Neutrophil (primary cell): ENCODE data around the gene XPO1.

Source experiments
- H3K27ac ChIP-seq: fragments of 200-600 bp; sonication (generic); 2 replicates; pipeline ENCODE4 v1.5.1; 2016; ENCODE audit warnings: mild to moderate bottlenecking, moderate library complexity
- H3K27me3 ChIP-seq: fragments of 200-600 bp; sonication (generic); 2 replicates; pipeline ENCODE4 v1.6.0; 2016; ENCODE audit warnings: mild to moderate bottlenecking
- H3K36me3 ChIP-seq: fragments of 200-600 bp; sonication (generic); 2 replicates; pipeline ENCODE4 v1.5.1; 2017
- H3K4me1 ChIP-seq, 2 experiments: fragments of 200-600 bp in 1 of 2; sonication (generic) in 1 of 2; 1 replicate in 1 of 2; 2 replicates in 1 of 2; pipeline versions ENCODE4 v1.5.1 to v1.6.1; 2013 to 2016; ENCODE audit warnings: low read depth in 1 of 2, low read length in 1 of 2, mild to moderate bottlenecking in 1 of 2, moderate library complexity in 1 of 2; ENCODE audit not compliant: control insufficient read depth in 1 of 2, insufficient read depth in 1 of 2
- H3K4me3 ChIP-seq, 2 experiments: fragments of 200-600 bp in 1 of 2; sonication (generic) in 1 of 2; 1 replicate in 1 of 2; 2 replicates in 1 of 2; pipeline ENCODE4 v1.5.1; 2013 to 2016; ENCODE audit warnings: low read depth in 1 of 2, low read length in 1 of 2, mild to moderate bottlenecking in 1 of 2, moderate library complexity in 1 of 2
- H3K9me3 ChIP-seq: fragments of 200-600 bp; sonication (generic); 2 replicates; pipeline ENCODE4 v1.5.1; 2016
- CTCF ChIP-seq: fragments of 200-600 bp; sonication (generic); IDR thresholded peaks from 2 replicates; pipeline ENCODE4 v1.5.1; 2016; ENCODE audit warnings: antibody characterized with exemption

The XPO1 gene

DNA sequence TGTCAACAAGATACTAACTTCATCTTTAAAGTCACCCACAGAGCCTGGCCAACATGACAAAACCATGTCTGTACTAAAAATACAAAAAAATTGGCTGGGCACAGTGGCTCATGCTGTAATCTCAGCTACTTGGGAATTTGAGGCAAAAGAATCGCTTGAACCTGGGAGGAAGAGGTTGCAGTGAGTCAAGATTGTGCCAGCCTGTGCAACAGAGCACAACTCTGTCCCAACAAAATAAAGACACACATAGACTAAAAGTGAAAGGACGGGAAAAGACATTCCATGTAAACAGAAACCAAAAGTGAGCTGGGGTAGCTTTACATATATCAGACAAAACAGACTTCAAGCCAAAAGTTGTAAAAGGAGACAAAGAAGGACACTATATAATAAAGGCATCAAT, 102.1 kb downstream of the XPO1 start:
- Histone ChIP-seq H3K27me3 (no peaks in the 10 kb centered on the region), H3K9me3 (no peaks in the 10 kb centered on the region), H3K4me1 (peaks cover 38 to 41% of the 10 kb centered on the region in 2 experiments), H3K4me3 (no peak overlapping the region), H3K27ac (peak overlapping the region; percentile 76), H3K36me3 (no peaks in the 10 kb centered on the region)
- no peak for TF ChIP-seq CTCF

- no peak for TF ChIP-seq CTCF
These were observed 102.9 kb downstream of the XPO1 start for GRCh38 chr2:61435291-61435690.

GRCh38 chr2:61434314-61434713, 103.8 kb downstream of the XPO1 start:
- H3K4me3 ChIP-seq: no peak overlapping the region
- no peak for TF ChIP-seq CTCF
- no peaks in the 10 kb centered on the region for H3K9me3 ChIP-seq
- peaks cover 35 to 38% of the 10 kb centered on the region in 2 experiments for H3K4me1 ChIP-seq
- peak overlapping the region; percentile 76 for H3K27ac ChIP-seq
- no peaks in the 10 kb centered on the region for H3K36me3 ChIP-seq
- no peaks in the 10 kb centered on the region for H3K27me3 ChIP-seq

More at GRCh38 chr2:61435291-61435690, 102.9 kb downstream of the XPO1 start:
- Histone ChIP-seq H3K9me3 (no peaks in the 10 kb centered on the region), H3K27ac (peak overlapping the region; percentile 76), H3K36me3 (no peaks in the 10 kb centered on the region), H3K27me3 (no peaks in the 10 kb centered on the region), H3K4me1 (peaks cover 38 to 39% of the 10 kb centered on the region in 2 experiments), H3K4me3 (no peak overlapping the region)

- peaks cover 39 to 45% of the 10 kb centered on the region in 2 experiments for H3K4me1 ChIP-seq
- H3K27me3 ChIP-seq: no peaks in the 10 kb centered on the region
- no peak for TF ChIP-seq CTCF
- no peaks in the 10 kb centered on the region for H3K36me3 ChIP-seq
- peak overlapping the region; percentile 76 for H3K27ac ChIP-seq
- H3K4me3 ChIP-seq: no peak overlapping the region
- H3K9me3 ChIP-seq: no peaks in the 10 kb centered on the region
These were observed 104.5 kb downstream of the XPO1 start for GRCh38 chr2:61433606-61434005.

DNA sequence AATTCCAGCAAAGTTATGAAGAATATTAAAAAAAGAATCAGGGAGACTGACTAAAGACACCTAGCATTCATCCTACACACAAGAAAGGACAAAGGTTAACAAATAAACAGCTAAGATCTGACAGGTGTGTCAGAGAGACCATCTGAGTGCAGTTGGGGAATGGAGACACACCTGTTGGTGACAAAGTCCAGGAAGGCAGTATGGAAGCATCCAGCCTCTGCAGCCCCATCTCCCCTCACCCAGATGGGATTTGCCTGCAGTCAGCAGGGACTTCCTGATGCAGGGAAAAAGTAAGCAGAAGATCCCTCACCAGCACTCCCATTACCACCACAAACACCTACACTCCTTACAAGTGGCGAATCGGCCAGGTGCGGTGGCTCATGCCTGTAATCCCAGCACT, 105.2 kb downstream of the XPO1 start:
- H3K9me3 ChIP-seq: no peaks in the 10 kb centered on the region
- H3K4me3 ChIP-seq: no peak overlapping the region
- no peaks in the 10 kb centered on the region for H3K27me3 ChIP-seq
- no peaks in the 10 kb centered on the region for H3K36me3 ChIP-seq
- no peak for TF ChIP-seq CTCF
- H3K4me1 ChIP-seq: peaks cover 46 to 51% of the 10 kb centered on the region in 2 experiments
- H3K27ac ChIP-seq: no peak overlapping the region

DNA sequence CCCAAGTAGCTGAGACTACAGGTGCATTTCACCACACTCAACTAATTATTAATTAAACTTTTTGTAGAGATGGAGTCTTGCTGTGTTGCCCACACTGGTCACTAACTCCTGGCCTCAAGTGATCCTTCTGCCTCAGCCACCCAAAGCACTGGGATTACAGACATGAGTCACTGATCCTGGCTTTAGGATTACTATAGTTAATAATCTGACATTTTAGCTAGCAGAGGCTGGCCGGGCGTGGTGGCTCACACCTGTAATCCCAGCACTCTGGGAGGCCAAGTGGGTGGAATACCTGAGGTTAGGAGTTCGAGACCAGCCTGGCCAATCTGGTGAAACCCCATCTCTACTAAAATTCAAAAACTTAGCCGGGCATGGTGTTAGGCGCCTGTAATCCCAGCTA, 106.8 kb downstream of the XPO1 start:
- no peaks in the 10 kb centered on the region for H3K36me3 ChIP-seq
- H3K27ac ChIP-seq: no peak overlapping the region
- no peaks in the 10 kb centered on the region for H3K27me3 ChIP-seq
- no peak overlapping the region for H3K4me3 ChIP-seq
- peaks cover 48 to 55% of the 10 kb centered on the region in 2 experiments for H3K4me1 ChIP-seq
- no peak for TF ChIP-seq CTCF
- H3K9me3 ChIP-seq: no peaks in the 10 kb centered on the region
